Activated naive CD4-positive, alpha-beta T cell treated with anti-CD3 and anti-CD28 coated beads for 36 hours (primary cell): ENCODE data around the gene PKHD1. TPM values are rescaled to one million over a fixed set of nuclear protein-coding genes. Genes with fewer than 3 reads are reported as not detected.
"Not testable (repeated sequence)": the region's sequence is repeated elsewhere in the genome, so short reads cannot be mapped to it uniquely, and the experiment has no call there.

Experiments
- CTCF ChIA-PET: fragments of 350-600 bp; sonication (Branson Sonifier 250); formaldehyde crosslinking; loops from one replicate; lab custom pipeline; 2021; ENCODE audit warnings: antibody characterized with exemption; lab: Charles Lee
- DNase-seq: peaks from one replicate; pipeline ENCODE4 v3.0.0-alpha.2; 2020
- H3K27ac Mint-ChIP-seq: one replicate; pipeline ENCODE4 v1.8.0; 2021; ENCODE audit warnings: mild to moderate bottlenecking, mixed read lengths
- H3K27me3 Mint-ChIP-seq: one replicate; pipeline ENCODE4 v1.8.0; 2021; ENCODE audit warnings: low read depth, mixed read lengths
- H3K36me3 Mint-ChIP-seq: one replicate; pipeline ENCODE4 v1.8.0; 2021; ENCODE audit warnings: low read depth, mixed read lengths
- H3K4me1 Mint-ChIP-seq: one replicate; pipeline ENCODE4 v1.8.0; 2021; ENCODE audit warnings: low read depth, mixed read lengths
- H3K4me3 Mint-ChIP-seq: one replicate; pipeline ENCODE4 v1.8.0; 2021; ENCODE audit warnings: mild to moderate bottlenecking, moderate library complexity, mixed read lengths
- H3K9me3 Mint-ChIP-seq: one replicate; pipeline ENCODE4 v1.8.0; 2021; ENCODE audit warnings: mixed read lengths
- intact Hi-C: fragments of 100-400 bp; cut with micrococcal nuclease; formaldehyde crosslinking; loops from one replicate; pipeline ENCODE4 v1.15.1; 2023
- total RNA-seq, 2 experiments: library from RNA; stranded (reverse); gene quantifications; one replicate each; pipeline ENCODE4 v1.2.3, GENCODE V29; 2021

Gene PKHD1
- total RNA-seq, 2 experiments from 2014 or later = not detected

DNA sequence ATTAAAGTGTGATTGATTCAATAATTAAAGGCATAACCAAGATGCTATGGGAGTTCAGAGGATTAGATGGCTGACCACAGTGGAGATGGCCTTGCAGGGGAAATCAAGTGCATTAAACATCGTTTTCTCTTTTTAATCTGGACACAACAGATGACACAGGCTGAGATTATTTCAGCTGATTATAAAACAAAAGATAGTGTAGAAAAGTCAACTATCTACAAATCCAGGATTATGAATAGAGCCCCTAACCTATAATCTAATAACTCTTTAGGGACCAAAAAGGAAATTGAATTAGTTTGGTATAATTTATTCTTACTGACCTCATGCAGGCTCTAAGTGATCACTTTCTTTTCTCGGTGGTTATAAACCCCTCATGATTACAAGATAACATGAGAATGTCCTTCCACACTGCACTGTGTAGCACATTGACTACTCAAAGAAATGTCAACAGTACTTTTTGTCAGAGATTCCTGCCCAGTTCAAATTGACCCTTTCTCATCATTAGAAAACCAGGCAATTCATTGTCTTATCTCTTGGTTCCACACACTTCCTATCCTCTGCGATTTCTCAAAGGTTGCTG lies 122.1 kb downstream of the PKHD1 start:
- no peak for DNase-seq
- Mint-ChIP-seq H3K27me3 (peaks cover 6% of the 10 kb centered on the region), H3K4me1 (no peaks in the 10 kb centered on the region), H3K9me3 (no peaks in the 10 kb centered on the region), H3K36me3 (no peaks in the 10 kb centered on the region), H3K27ac (no peak overlapping the region), H3K4me3 (no peak overlapping the region)
- CTCF ChIA-PET = interaction anchor here (0.7 kb wide), 1 partner anchor 47 kb away, joined by 4 read pairs; no protein-coding TSS in a partner anchor
- intact Hi-C loops = no loop called here

DNA sequence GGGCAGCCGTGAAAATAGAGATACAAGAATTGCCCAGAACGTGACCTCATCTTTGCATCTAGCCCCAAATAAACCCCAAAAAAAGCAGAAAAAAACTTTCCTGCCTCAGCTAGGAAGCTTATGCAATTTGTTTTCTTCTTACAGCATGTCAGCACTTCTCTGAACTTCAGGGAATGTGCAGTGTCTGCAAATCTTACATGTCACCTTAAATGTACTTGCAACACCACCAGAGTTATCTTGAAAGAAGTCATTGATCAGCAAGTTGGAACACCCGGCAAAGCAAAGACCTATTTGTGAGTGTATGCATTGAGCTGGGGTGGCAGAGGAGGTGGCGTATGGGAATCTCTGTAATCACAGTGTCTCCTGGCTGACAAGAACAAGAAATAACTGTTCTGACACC lies 123.4 kb downstream of the PKHD1 start:
- CTCF ChIA-PET = interaction anchor here (1.1 kb wide), 1 partner anchor 8 kb away, joined by 3 read pairs; no protein-coding TSS in a partner anchor
- no peak for DNase-seq
- Mint-ChIP-seq H3K27ac (no peak overlapping the region), H3K36me3 (no peaks in the 10 kb centered on the region), H3K9me3 (no peaks in the 10 kb centered on the region), H3K27me3 (peaks cover 10% of the 10 kb centered on the region), H3K4me3 (no peak overlapping the region), H3K4me1 (no peaks in the 10 kb centered on the region)
- intact Hi-C loops = no loop called here

DNA sequence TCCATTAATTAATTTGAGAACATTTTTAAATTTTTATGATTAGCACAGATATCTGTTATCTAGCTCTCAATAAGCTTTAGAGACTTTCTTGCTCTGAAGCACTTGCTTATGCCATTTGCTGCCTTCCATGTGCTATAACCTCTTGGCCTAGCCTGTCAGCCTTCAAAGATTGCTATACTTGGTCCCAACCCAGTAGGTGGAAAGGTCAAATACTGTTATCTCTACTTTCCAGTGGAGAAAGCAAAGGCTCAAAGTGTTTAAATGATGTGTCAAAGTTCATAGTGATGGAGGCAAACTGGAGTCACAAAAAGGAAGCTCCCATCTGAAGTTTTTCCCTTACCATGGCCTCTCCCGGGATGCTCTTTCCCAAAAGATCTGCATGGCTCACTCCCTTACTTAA lies 125.1 kb downstream of the PKHD1 start:
- intact Hi-C loops = no loop called here
- H3K4me1 Mint-ChIP-seq = no peaks in the 10 kb centered on the region
- DNase-seq = no peak
- CTCF ChIA-PET = interaction anchor here (1.2 to 1.3 kb wide), 2 partner anchors 59 to 87 kb away, joined by 3 to 4 read pairs; no protein-coding TSS in a partner anchor
- H3K4me3 Mint-ChIP-seq = no peak overlapping the region
- H3K36me3 Mint-ChIP-seq = no peaks in the 10 kb centered on the region
- H3K27me3 Mint-ChIP-seq = peaks cover 13% of the 10 kb centered on the region
- H3K27ac Mint-ChIP-seq = no peak overlapping the region
- no peaks in the 10 kb centered on the region for H3K9me3 Mint-ChIP-seq

DNA sequence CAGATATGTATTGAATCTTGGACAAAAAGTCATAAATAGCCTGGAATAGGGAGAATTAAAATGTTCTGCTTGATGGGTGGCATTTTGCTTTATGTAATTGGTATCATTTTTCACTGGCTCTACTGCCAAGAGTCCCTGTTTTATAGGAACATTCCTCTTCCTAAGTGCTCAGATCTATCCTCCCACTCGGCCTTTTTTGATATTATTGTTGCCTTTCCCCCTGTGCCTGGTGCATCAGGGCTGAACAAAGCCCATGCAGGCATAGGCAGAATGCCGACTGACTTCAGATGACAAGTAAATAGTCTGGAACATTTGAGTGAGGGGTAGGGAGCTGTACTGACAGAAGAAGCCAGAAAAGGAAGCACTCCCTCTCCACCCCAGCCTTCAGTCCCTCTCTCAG lies 127.0 kb downstream of the PKHD1 start:
- Mint-ChIP-seq H3K36me3 (no peaks in the 10 kb centered on the region), H3K9me3 (no peaks in the 10 kb centered on the region), H3K27ac (no peak overlapping the region), H3K4me1 (no peaks in the 10 kb centered on the region), H3K27me3 (peaks cover 15% of the 10 kb centered on the region), H3K4me3 (no peak overlapping the region)
- CTCF ChIA-PET = interaction anchor here (0.7 to 1.5 kb wide), 5 partner anchors 15 to 116 kb away, joined by 3 to 4 read pairs (median 3); no protein-coding TSS in a partner anchor
- intact Hi-C loops = loop anchor here (1.0 kb wide), 1 partner anchor 1144 kb away; no protein-coding TSS in a partner anchor
- no peak for DNase-seq

DNA sequence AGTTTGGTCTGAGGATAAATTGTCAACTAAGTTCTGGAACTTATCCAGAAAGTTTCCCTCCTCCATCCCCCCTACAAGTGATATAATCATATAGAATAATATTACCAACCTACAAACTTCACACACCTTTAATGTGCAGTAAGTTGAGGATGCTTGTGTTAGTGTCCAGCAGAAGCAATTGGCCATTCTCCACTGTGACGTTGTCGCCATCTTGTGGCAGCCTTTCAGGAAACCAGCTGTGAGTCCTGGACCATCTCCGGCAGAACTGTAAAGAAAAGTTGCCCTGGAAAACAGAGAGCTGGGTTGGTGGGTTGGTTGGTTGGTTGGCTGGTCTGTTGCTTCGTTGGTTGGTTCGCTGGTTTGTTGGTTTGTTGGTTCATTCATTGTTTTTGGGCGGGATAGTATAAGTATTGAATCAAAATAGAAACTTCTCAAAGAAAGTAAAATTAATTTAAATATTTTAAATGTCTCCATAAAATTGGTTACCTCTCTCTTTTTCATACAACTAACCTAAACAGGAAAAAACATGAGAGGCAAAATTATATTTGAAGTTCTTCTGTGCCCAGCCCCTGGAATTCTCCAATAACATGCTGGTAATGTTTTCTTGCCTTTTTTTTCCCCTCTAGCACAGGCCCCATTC lies 127.5 kb downstream of the PKHD1 start:
- Mint-ChIP-seq H3K4me3 (no peak overlapping the region), H3K27me3 (peaks cover 15% of the 10 kb centered on the region), H3K27ac (no peak overlapping the region), H3K36me3 (no peaks in the 10 kb centered on the region), H3K4me1 (no peaks in the 10 kb centered on the region), H3K9me3 (no peaks in the 10 kb centered on the region)
- intact Hi-C loops = loop anchor here (1.0 to 5.0 kb wide), 3 partner anchors 62 to 1144 kb away; no protein-coding TSS in a partner anchor
- CTCF ChIA-PET = interaction anchor here (0.7 to 1.5 kb wide), 6 partner anchors 16 to 117 kb away, joined by 3 to 4 read pairs (median 3); no protein-coding TSS in a partner anchor
- DNase-seq = peak; percentile 75

DNA sequence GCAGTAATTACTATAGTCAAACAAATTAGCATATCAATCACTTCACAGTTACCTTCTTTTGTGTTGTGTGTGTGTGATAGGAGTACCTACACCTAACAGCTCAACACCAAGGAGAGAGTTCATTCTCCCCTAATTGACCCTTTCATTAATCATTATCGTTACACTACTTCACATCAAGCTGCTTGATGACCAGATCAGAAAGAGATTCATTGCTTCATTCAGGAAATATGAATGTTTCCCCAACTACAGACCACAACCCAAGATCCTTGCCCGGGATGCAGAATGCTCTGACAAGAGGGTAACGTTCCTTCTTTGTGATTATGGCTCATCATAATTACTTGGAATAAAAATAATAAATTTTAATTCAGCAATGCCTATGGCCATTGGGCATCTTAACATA lies 132.7 kb downstream of the PKHD1 start:
- intact Hi-C loops = loop anchor here (5.0 kb wide), 1 partner anchor 68 kb away; no protein-coding TSS in a partner anchor
- no peaks in the 10 kb centered on the region for H3K4me1 Mint-ChIP-seq
- CTCF ChIA-PET = no interaction called here

DNA sequence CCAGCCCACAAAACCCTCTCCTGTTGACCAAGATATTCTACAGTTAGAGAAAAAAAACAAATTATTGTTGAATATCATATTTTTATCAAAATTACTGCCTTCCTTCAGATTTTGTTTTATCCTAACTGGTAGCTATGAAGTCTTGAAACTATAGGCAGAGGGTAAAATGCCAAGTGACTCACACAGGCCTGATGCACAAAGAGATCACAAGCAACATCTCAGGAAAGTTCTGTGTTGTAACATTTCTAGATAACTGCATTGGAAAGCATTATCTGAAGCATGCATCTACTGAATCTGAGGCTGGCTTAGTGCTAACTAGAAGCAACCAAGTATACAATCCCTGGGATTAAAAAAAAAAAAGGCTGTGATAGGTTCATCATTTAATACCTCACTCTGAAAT lies 134.2 kb downstream of the PKHD1 start:
- Mint-ChIP-seq H3K4me1 (no peaks in the 10 kb centered on the region), H3K36me3 (no peaks in the 10 kb centered on the region), H3K9me3 (no peaks in the 10 kb centered on the region), H3K4me3 (no peak overlapping the region), H3K27ac (no peak overlapping the region), H3K27me3 (peaks cover 8% of the 10 kb centered on the region)
- intact Hi-C loops = no loop called here
- no peak for DNase-seq
- CTCF ChIA-PET = no interaction called here

More for the DNA sequence above, 132.7 kb downstream of the PKHD1 start:
- Mint-ChIP-seq H3K27me3 (peaks cover 9% of the 10 kb centered on the region), H3K4me3 (no peak overlapping the region), H3K36me3 (no peaks in the 10 kb centered on the region), H3K27ac (no peak overlapping the region), H3K9me3 (no peaks in the 10 kb centered on the region)
- DNase-seq = no peak

DNA sequence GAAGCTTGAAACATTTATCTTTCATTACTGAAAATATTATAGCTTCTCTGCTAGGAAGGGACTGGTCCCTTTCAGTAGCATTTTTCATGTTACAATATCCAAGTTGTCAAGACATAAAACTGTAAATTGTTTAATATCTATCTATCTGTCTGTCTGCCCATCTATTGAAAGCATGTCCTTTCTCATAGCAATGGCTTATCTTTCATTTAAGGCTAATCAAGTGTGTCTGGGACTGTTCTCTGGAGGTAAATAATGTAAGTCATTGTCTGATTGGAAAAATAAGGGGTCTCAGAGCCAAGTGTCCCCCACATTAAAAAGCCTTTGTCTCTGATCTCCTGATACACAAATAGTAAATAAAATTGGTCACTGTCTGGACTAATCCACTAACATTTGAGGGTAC lies 135.5 kb downstream of the PKHD1 start:
- Mint-ChIP-seq H3K27me3 (peaks cover 4% of the 10 kb centered on the region), H3K9me3 (no peaks in the 10 kb centered on the region), H3K4me1 (no peaks in the 10 kb centered on the region), H3K4me3 (no peak overlapping the region), H3K36me3 (no peaks in the 10 kb centered on the region), H3K27ac (no peak overlapping the region)
- no peak for DNase-seq
- intact Hi-C loops = no loop called here
- CTCF ChIA-PET = no interaction called here

DNA sequence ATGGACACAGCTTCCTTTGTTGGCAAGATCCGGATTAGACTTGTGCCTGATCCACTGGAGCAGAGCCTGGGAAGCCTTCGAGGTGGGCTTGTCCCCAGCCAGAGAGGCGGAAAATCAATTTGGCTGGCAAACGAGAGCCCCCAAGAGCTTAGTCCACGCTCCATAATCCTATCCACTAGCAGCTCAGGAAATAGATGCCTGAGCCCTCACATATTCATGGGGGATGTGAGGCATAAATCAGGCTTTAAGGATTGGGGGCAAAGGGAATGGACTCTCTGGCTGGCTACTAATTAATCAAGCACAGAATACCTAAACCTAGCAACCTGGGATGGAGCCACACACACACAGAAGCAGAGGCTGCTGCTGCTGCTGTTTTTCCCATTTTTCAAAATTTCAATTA lies 137.9 kb downstream of the PKHD1 start:
- Mint-ChIP-seq H3K4me3 (no peak overlapping the region), H3K9me3 (no peaks in the 10 kb centered on the region), H3K27me3 (peaks cover 5% of the 10 kb centered on the region), H3K36me3 (no peaks in the 10 kb centered on the region), H3K4me1 (no peaks in the 10 kb centered on the region), H3K27ac (no peak overlapping the region)
- intact Hi-C loops = no loop called here
- CTCF ChIA-PET = interaction anchor here (0.6 kb wide), 1 partner anchor 163 kb away, joined by 4 read pairs; no protein-coding TSS in a partner anchor
- DNase-seq = no peak

DNA sequence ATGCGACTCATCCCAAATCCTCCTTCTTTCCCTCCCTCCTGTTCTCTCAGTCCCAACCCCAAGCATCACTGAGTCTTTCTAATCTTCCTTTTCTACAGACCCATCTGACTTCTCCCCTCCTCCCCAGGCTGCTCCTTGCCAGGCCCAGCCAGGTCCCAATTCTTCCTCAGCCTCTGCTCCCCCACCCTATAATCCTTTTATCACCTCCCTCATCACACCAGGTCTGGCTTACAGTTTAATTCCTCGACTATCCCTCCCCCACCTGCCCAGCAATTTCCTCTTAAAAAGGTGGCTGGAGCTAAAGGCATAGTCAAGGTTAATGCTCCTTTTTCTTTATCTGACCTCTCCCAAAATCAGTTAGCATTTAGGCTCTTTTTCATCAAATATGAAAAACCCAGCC lies 147.7 kb downstream of the PKHD1 start:
- DNase-seq, intact Hi-C loops, H3K27ac Mint-ChIP-seq, H3K36me3 Mint-ChIP-seq, H3K9me3 Mint-ChIP-seq, H3K4me1 Mint-ChIP-seq, H3K4me3 Mint-ChIP-seq, CTCF ChIA-PET, H3K27me3 Mint-ChIP-seq: not testable (repeated sequence)

DNA sequence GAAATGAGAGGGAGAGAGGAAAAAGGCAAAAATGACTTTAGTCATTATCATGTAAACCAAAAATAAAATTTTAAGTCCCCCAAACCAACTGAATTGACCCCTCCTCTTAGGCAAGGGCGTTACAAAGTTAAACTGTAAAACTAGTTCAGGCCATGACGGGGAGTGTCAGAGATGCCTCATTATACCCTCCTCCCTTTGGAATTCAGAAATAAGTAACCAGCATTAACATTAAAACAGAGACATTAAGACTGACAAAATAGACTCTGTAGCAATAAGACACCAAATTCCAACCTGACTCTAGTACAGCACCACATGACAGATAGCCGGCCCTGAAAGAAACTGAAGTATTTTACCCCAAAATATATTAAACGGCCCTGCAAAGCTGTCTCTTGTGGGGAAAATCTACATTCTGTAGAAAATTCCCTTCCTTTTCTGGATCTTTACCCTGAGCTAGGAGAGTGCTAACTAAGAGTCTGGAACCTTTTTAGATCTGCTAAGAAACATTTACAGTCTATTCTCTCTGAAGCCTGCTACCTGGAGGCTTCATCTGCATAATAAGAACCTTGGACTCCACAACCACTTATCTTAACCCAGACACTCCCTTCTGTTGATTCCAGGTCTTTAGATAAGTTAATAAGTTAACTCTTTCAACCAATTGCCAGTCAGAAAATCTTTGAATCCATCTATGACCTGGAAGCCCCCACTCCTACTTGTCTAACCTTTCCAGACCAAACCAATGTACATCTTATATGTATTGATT lies 150.7 kb downstream of the PKHD1 start:
- no peak overlapping the region for H3K27ac Mint-ChIP-seq
- H3K27me3 Mint-ChIP-seq = no peaks in the 10 kb centered on the region
- DNase-seq = no peak
- no peaks in the 10 kb centered on the region for H3K36me3 Mint-ChIP-seq
- H3K4me3 Mint-ChIP-seq = no peak overlapping the region
- H3K4me1 Mint-ChIP-seq = no peaks in the 10 kb centered on the region
- CTCF ChIA-PET = interaction anchor here (0.6 kb wide), 1 partner anchor 29 kb away, joined by 3 read pairs; no protein-coding TSS in a partner anchor
- intact Hi-C loops = no loop called here
- no peaks in the 10 kb centered on the region for H3K9me3 Mint-ChIP-seq

DNA sequence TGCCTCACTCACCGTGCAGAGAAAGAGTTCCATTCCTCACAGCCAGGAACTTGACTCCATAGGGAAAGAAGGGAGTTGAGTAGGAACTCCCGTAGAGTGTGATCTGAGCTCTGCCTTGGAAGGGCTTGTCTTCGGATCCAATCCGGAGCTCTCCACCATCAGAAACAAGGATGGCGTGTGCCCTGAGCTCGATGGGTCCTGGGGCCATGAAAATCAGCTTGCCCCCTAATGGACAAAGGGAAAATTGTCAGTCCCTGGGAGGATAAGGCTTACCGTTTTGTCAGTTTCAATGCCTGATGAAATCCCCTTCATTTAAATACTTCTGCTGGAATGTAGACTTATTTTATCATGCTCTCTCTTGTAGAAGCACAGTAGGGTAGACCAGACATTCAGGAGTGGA lies 153.3 kb downstream of the PKHD1 start:
- intact Hi-C loops = no loop called here
- Mint-ChIP-seq H3K4me3 (no peak overlapping the region), H3K9me3 (no peaks in the 10 kb centered on the region), H3K27me3 (no peaks in the 10 kb centered on the region), H3K36me3 (no peaks in the 10 kb centered on the region), H3K27ac (no peak overlapping the region), H3K4me1 (no peaks in the 10 kb centered on the region)
- CTCF ChIA-PET = no interaction called here
- no peak for DNase-seq
